ENCODE data around the gene ADGRL2. TPM values are rescaled to one million over a fixed set of nuclear protein-coding genes. Genes with fewer than 3 reads are reported as not detected.

ADGRL2 gene
- total RNA-seq, 4 donors from 2014 or later, result 24.4 to 57.1 (median 45.4) TPM

DNA sequence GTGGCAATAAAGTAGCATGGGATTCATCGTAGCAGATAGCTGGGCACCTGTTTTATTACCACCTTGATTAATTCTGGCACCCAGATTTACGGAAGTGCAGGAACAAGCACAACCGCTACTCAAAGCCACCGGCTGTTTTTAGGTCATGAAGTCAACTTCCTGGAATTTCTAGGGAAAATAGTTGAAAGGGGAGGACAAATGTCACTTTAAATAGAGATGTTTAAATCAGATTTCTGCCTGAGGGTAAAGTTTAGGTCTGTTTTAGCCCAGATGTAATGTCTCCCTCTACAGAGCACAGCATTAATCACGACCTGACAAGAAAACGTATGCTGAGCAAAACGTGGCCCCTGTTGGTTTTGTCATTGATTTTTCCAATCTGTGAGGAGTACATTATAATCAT is 8.0 kb downstream of the ADGRL2 start:
- intact Hi-C loops (cut with DNase I; ENCODE audit: low total_unique reads), result no loop called here
- WGBS, 2 donors, result 42 to 49% methylated on average over 7 of the region's 7 CpGs
- no peak overlapping the region for H3K4me3 ChIP-seq (ENCODE audit: low read depth, poor library complexity, severe bottlenecking)
- no peak for DNase-seq (ENCODE audit: low spot score in 2 of 2)
- TF ChIP-seq POLR2A (IDR thresholded peaks at IDR 0.05) (no peak), CTCF (IDR thresholded peaks at IDR 0.05) (no peak)

- no peak for DNase-seq (ENCODE audit: low spot score in 2 of 2)
- intact Hi-C loops (cut with DNase I; ENCODE audit: low total_unique reads), result no loop called here
- WGBS, 2 donors, result 89 to 95% methylated on average over 1 of the region's 1 CpG
- no peak overlapping the region for H3K4me3 ChIP-seq (ENCODE audit: low read depth, poor library complexity, severe bottlenecking)
- TF ChIP-seq CTCF (IDR thresholded peaks at IDR 0.05) (no peak), POLR2A (IDR thresholded peaks at IDR 0.05) (no peak)
Measured at GRCh38 chr1:81809808-81810207, 9.1 kb downstream of the ADGRL2 start.

DNA sequence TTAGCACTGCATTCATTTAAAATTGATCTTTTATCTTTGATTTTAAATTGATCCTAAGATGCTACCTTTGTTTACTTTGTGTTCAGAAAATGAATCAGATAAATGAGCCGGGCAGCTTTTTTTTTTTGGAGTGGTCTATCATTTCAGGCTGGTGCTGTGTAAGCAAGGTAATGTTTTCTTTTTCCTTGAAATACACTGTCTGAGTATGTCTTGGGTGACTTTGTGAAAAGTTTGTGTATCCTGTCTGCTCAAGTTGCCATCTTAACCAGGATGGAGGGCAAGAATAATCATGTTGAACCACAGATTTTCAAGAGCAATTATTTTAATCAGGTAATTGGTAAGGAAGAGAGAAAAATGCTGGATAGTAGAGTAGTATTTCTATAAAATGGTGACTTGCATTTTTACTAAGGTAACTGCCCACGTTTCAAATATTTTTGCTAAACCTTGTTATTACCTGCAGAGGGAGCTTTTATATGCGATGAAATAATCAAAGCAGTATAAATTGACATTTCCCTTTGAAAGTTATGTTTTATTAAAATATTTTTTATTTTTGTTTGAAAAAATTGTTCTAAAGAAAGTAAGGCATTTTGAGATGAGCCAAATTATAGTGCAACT is 11.1 kb downstream of the ADGRL2 start:
- TF ChIP-seq POLR2A (IDR thresholded peaks at IDR 0.05) (no peak), CTCF (IDR thresholded peaks at IDR 0.05) (no peak)
- H3K4me3 ChIP-seq (ENCODE audit: low read depth, poor library complexity, severe bottlenecking), result no peak overlapping the region
- no peak for DNase-seq (ENCODE audit: low spot score in 2 of 2)
- 45 to 50% methylated on average over 3 of the region's 3 CpGs for WGBS, 2 donors
- intact Hi-C loops (cut with DNase I; ENCODE audit: low total_unique reads), result no loop called here

- H3K4me3 ChIP-seq (ENCODE audit: low read depth, poor library complexity, severe bottlenecking), result no peak overlapping the region
- DNase-seq (ENCODE audit: low spot score in 2 of 2), result no peak
- TF ChIP-seq CTCF (IDR thresholded peaks at IDR 0.05) (no peak), POLR2A (IDR thresholded peaks at IDR 0.05) (no peak)
- intact Hi-C loops (cut with DNase I; ENCODE audit: low total_unique reads), result no loop called here
- 60 to 66% methylated on average over 4 of the region's 4 CpGs for WGBS, 2 donors
Measured at GRCh38 chr1:81812712-81813111, 12.0 kb downstream of the ADGRL2 start.

- WGBS, 2 donors, result 92 to 96% methylated on average over 2 of the region's 2 CpGs
- no peak for DNase-seq (ENCODE audit: low spot score in 2 of 2)
- no peak overlapping the region for H3K4me3 ChIP-seq (ENCODE audit: low read depth, poor library complexity, severe bottlenecking)
- TF ChIP-seq POLR2A (IDR thresholded peaks at IDR 0.05) (no peak), CTCF (IDR thresholded peaks at IDR 0.05) (no peak)
- intact Hi-C loops (cut with DNase I; ENCODE audit: low total_unique reads), result no loop called here
Measured at GRCh38 chr1:81813691-81814090, 13.0 kb downstream of the ADGRL2 start.

DNA sequence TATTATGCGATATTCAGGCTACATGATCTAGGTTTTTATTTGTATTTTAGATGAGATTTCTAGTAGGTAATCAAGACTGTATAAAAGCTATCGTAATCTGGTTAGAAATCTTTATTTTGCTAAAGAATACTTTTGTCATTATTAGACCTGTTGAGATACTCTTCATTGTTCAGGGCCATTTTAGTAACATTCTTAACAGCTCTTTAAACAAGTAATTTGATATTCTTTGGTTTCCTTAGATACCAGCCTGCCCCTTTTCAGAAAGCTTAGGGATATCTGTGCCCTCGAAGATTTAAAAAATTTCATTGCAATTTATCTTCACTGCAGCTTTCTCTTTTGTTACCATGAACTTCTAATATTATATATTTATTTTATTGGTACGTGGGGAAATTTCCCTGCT is 18.9 kb downstream of the ADGRL2 start:
- no peak for DNase-seq (ENCODE audit: low spot score in 2 of 2)
- no peak overlapping the region for H3K4me3 ChIP-seq (ENCODE audit: low read depth, poor library complexity, severe bottlenecking)
- 84 to 91% methylated on average over 4 of the region's 4 CpGs for WGBS, 2 donors
- intact Hi-C loops (cut with DNase I; ENCODE audit: low total_unique reads), result no loop called here
- TF ChIP-seq POLR2A (IDR thresholded peaks at IDR 0.05) (no peak), CTCF (IDR thresholded peaks at IDR 0.05) (no peak)

All from lower leg skin (tissue), 4 donors.